Stomach (tissue), 9 donors: Measurements from ENCODE around the gene CFAP74. TPM values are rescaled to one million over a fixed set of nuclear protein-coding genes. Genes with fewer than 3 reads are reported as not detected.

Experiments used
- DNase-seq, 2 donors: peaks; one replicate each; pipeline versions ENCODE4 v3.0.0 to v3.0.0-alpha.2; 2013 to 2019
- H3K27ac ChIP-seq, 5 donors: fragments of 200-600 bp in 4 of 5; sonication (generic) in 4 of 5; one replicate each; pipeline ENCODE4 v1.5.1; 2013 to 2019; ENCODE audit warnings: mild to moderate bottlenecking in 1 of 5, moderate library complexity in 1 of 5
- H3K27me3 ChIP-seq, 3 donors: fragments of 200-600 bp; sonication (generic); one replicate each; pipeline ENCODE4 v1.5.1; 2017 to 2019; ENCODE audit warnings: mixed run types in 1 of 3
- H3K36me3 ChIP-seq, 4 donors: fragments of 200-600 bp; sonication (generic); 1 replicate in 3 of 4; 2 replicates in 1 of 4; pipeline ENCODE4 v1.5.1; 2016 to 2019
- H3K4me1 ChIP-seq, 4 donors: fragments of 200-600 bp; sonication (generic); one replicate each; pipeline ENCODE4 v1.5.1; 2016 to 2019
- H3K4me3 ChIP-seq, 4 donors: fragments of 200-600 bp; sonication (generic) in 3 of 4; one replicate each; pipeline ENCODE4 v1.5.1; 2016 to 2019; ENCODE audit warnings: mild to moderate bottlenecking in 1 of 4
- H3K9me3 ChIP-seq, 4 donors: fragments of 200-600 bp; sonication (generic); one replicate each; pipeline ENCODE4 v1.5.1; 2016 to 2019
- EP300 ChIP-seq: sonication (generic); formaldehyde crosslinking; IDR thresholded peaks from one replicate; pipeline ENCODE4 v1.6.1; 2017; ENCODE audit warnings: antibody characterized with exemption
- POLR2A ChIP-seq, 4 donors: fragments of 450-650 bp; IDR thresholded peaks; one replicate each; pipeline ENCODE4 v1.6.1; 2016; ENCODE audit warnings: antibody characterized with exemption in 4 of 4, control low read depth in 2 of 4, mild to moderate bottlenecking in 1 of 4, moderate library complexity in 1 of 4
- POLR2AphosphoS5 ChIP-seq, 3 donors: sonication (generic); formaldehyde crosslinking; IDR thresholded peaks; one replicate each; pipeline ENCODE4 v1.6.1; 2016; ENCODE audit warnings: antibody characterized with exemption in 3 of 3
- WGBS, 5 donors: extraction: QIAGEN DNeasy Blood & Tissue Kit in 3 of 5; methylation state at CpG; one replicate each; pipeline versions ENCODE4 v1.1.5 to v1.1.7; 2013 to 2018; 5-methylcytosine and 5-hydroxymethylcytosine counted together
- intact Hi-C: fragments of 100-400 bp; cut with DNase I; formaldehyde crosslinking; loops from one replicate; pipeline ENCODE4 v1.15.1; 2023; ENCODE audit warnings: low total_unique reads
- polyA plus RNA-seq, 3 donors: library from polyadenylated mRNA; stranded (reverse); fragments of 200-250 nt; gene quantifications; one replicate each; pipeline ENCODE4 v1.2.3, GENCODE V29; 2013
- total RNA-seq, 5 donors: library from RNA; depleted of rRNA; stranded (reverse); fragments of >200 nt; gene quantifications; one replicate each; pipeline versions ENCODE4 v1.1.0 to v1.2.3, GENCODE V29; 2014 to 2016
- TF ChIP-seq, protein P1 (sequence below), 7 experiments: fragments of 450-650 bp in 4 of 7; fragments of 200-600 bp in 3 of 7; sonication (generic) in 3 of 7; IDR thresholded peaks; one replicate each; pipeline ENCODE4 v1.5.1; 2016 to 2019; ENCODE audit warnings: antibody characterized with exemption in 7 of 7, control low read depth in 2 of 7, mild to moderate bottlenecking in 1 of 7
- donor health status: healthy with polysubstance abuse.
- donor health status: Bipolar disorder and iron deficiency.
- donor health status: healthy.

CFAP74 gene
- total and polyA plus RNA-seq, 8 donors, result under 0.01 TPM; not detected in 7

GRCh38 chr1:1996207-1996651 lies 7.4 kb downstream of the CFAP74 start:
- H3K9me3 ChIP-seq, result no peaks in the 10 kb centered on the region
- intact Hi-C loops, result no loop called here
- no peak overlapping the region for H3K27ac ChIP-seq
- H3K4me1 ChIP-seq, result no peaks in the 10 kb centered on the region
- TF ChIP-seq EP300 (no peak), POLR2A (IDR thresholded peaks at IDR 0.05) (no peak), POLR2AphosphoS5 (IDR thresholded peaks at IDR 0.05) (no peak)
- TF ChIP-seq, protein P1, sequence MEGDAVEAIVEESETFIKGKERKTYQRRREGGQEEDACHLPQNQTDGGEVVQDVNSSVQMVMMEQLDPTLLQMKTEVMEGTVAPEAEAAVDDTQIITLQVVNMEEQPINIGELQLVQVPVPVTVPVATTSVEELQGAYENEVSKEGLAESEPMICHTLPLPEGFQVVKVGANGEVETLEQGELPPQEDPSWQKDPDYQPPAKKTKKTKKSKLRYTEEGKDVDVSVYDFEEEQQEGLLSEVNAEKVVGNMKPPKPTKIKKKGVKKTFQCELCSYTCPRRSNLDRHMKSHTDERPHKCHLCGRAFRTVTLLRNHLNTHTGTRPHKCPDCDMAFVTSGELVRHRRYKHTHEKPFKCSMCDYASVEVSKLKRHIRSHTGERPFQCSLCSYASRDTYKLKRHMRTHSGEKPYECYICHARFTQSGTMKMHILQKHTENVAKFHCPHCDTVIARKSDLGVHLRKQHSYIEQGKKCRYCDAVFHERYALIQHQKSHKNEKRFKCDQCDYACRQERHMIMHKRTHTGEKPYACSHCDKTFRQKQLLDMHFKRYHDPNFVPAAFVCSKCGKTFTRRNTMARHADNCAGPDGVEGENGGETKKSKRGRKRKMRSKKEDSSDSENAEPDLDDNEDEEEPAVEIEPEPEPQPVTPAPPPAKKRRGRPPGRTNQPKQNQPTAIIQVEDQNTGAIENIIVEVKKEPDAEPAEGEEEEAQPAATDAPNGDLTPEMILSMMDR (IDR thresholded peaks at IDR 0.05), result no peak
- no peak overlapping the region for H3K4me3 ChIP-seq
- DNase-seq, result no peak
- 60 to 69% (median 67%) methylated on average over 12 of the region's 12 CpGs for WGBS, 5 donors
- H3K27me3 ChIP-seq, result peaks cover 0 to 47% (median 0%) of the 10 kb centered on the region in 3 donors
- no peaks in the 10 kb centered on the region for H3K36me3 ChIP-seq

- Histone ChIP-seq H3K27ac (no peak overlapping the region), H3K27me3 (peaks cover 0 to 38% (median 0%) of the 10 kb centered on the region in 3 donors), H3K4me1 (peaks cover 0 to 3% (median under 1%) of the 10 kb centered on the region in 4 donors), H3K9me3 (no peaks in the 10 kb centered on the region), H3K36me3 (no peaks in the 10 kb centered on the region), H3K4me3 (no peak overlapping the region)
- 71 to 80% (median 78%) methylated on average over 8 of the region's 8 CpGs for WGBS, 5 donors
- TF ChIP-seq POLR2A (IDR thresholded peaks at IDR 0.05) (no peak), EP300 (no peak), POLR2AphosphoS5 (IDR thresholded peaks at IDR 0.05) (no peak)
- TF ChIP-seq, protein P1 (IDR thresholded peaks at IDR 0.05), result no peak
- DNase-seq, result no peak
- intact Hi-C loops, result no loop called here
These were observed 9.1 kb downstream of the CFAP74 start for GRCh38 chr1:1994536-1994935.

DNA sequence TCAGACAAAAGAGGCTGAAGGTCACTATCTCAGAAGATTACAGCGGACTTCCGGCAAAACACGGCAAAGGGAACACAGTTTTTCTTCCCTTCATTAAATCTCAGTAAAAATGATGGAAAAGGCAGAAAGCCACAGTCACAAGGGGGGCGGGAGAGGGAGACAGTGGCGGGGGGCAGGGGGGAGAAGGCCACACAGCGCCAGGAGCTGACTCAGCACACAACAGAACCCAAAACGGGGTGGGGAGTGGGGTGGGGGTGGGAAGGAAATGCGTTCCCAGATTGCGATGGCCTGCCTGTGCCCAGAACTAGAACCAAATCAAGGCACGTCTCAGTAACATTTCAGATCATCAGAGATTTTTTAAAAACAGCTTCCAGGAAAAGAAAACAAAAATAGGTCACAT lies 13.4 kb downstream of the CFAP74 start:
- H3K36me3 ChIP-seq, result no peaks in the 10 kb centered on the region
- peaks cover 4 to 11% (median 5%) of the 10 kb centered on the region in 4 donors for H3K4me1 ChIP-seq
- peak in 1 of 2 donors; percentile 67 for DNase-seq
- H3K4me3 ChIP-seq, result no peak overlapping the region
- intact Hi-C loops, result no loop called here
- H3K9me3 ChIP-seq, result no peaks in the 10 kb centered on the region
- H3K27ac ChIP-seq, result peak overlapping the region in 4 of 5 donors; percentile 33 to 72 (median 56)
- TF ChIP-seq POLR2AphosphoS5 (IDR thresholded peaks at IDR 0.05) (no peak), POLR2A (IDR thresholded peaks at IDR 0.05) (no peak), EP300 (no peak)
- TF ChIP-seq, protein P1 (IDR thresholded peaks at IDR 0.05), result no peak
- 33 to 52% (median 44%) methylated on average over 10 of the region's 10 CpGs for WGBS, 5 donors
- peaks cover 0 to 61% (median 8%) of the 10 kb centered on the region in 3 donors for H3K27me3 ChIP-seq

DNA sequence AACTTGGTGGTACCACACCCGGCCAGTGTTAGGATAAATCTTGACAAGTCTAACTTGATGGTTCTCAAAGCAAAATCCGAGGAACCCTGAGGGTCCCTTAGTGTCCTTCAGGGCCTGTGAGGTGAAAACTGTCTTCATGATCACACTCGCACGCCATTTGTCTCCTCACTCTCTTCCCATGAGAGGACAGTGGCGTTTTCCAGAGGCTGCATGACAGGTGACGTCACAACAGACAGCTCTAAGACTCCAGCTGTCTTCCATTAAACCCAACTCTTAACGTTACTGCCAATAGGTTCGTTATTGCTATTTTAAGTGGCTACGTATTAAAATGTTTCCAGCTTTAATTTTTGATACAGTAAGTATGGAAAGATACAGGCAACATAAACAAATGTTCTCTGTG lies 13.8 kb downstream of the CFAP74 start:
- Histone ChIP-seq H3K9me3 (no peaks in the 10 kb centered on the region), H3K36me3 (no peaks in the 10 kb centered on the region), H3K27me3 (peaks cover 0 to 58% (median 8%) of the 10 kb centered on the region in 3 donors), H3K27ac (peak overlapping the region in 4 of 5 donors; percentile 33 to 72 (median 56)), H3K4me1 (peaks cover 4 to 11% (median 5%) of the 10 kb centered on the region in 4 donors), H3K4me3 (no peak overlapping the region)
- peak in 1 of 2 donors; percentile 67 for DNase-seq
- 74 to 80% (median 76%) methylated on average over 9 of the region's 9 CpGs for WGBS, 5 donors
- intact Hi-C loops, result no loop called here
- no peak for TF ChIP-seq POLR2AphosphoS5 (IDR thresholded peaks at IDR 0.05)
- TF ChIP-seq EP300, result no peak
- no peak for TF ChIP-seq POLR2A (IDR thresholded peaks at IDR 0.05)
- TF ChIP-seq, protein P1 (IDR thresholded peaks at IDR 0.05), result no peak
